Ecto neural progenitor cell (in vitro differentiated cells): ENCODE results near the gene ZC3H18.
"Not testable (repeated sequence)": the region's sequence is repeated elsewhere in the genome, so short reads cannot be mapped to it uniquely, and the experiment has no call there.

Experiments used
- DNase-seq: peaks from one replicate; pipeline ENCODE4 v3.0.0-alpha.2; 2018; ENCODE audit warnings: low spot score

Gene ZC3H18

GRCh38 chr16:88605186-88606147, 35.3 kb downstream of the ZC3H18 start:
- no peak for DNase-seq

- DNase-seq = no peak
These were observed 36.0 kb downstream of the ZC3H18 start for GRCh38 chr16:88606148-88606757.

GRCh38 chr16:88608076-88608475, 37.9 kb downstream of the ZC3H18 start:
- DNase-seq = no peak

- not testable (repeated sequence) for DNase-seq
These were observed 39.2 kb downstream of the ZC3H18 start for GRCh38 chr16:88609426-88609825.

GRCh38 chr16:88610080-88610479, 39.9 kb downstream of the ZC3H18 start:
- DNase-seq = no peak

- no peak for DNase-seq
These were observed 41.0 kb downstream of the ZC3H18 start for GRCh38 chr16:88610909-88611812.

GRCh38 chr16:88613293-88613692, 43.1 kb downstream of the ZC3H18 start:
- no peak for DNase-seq

- no peak for DNase-seq
These were observed 44.0 kb downstream of the ZC3H18 start for GRCh38 chr16:88613911-88614817.

- DNase-seq = no peak
These were observed 44.8 kb downstream of the ZC3H18 start for GRCh38 chr16:88614818-88615580.

- DNase-seq = no peak
These were observed 46.1 kb downstream of the ZC3H18 start for GRCh38 chr16:88616320-88616719.

GRCh38 chr16:88616736-88617135, 46.5 kb downstream of the ZC3H18 start:
- no peak for DNase-seq

GRCh38 chr16:88617268-88618031, 47.2 kb downstream of the ZC3H18 start:
- DNase-seq = no peak

- no peak for DNase-seq
These were observed 48.2 kb downstream of the ZC3H18 start for GRCh38 chr16:88618182-88618955.

GRCh38 chr16:88618956-88619667, 48.9 kb downstream of the ZC3H18 start:
- DNase-seq = no peak

GRCh38 chr16:88619859-88620815, 49.9 kb downstream of the ZC3H18 start:
- no peak for DNase-seq

GRCh38 chr16:88622125-88622524, 51.9 kb downstream of the ZC3H18 start:
- no peak for DNase-seq

- DNase-seq = no peak
These were observed 52.7 kb downstream of the ZC3H18 start for GRCh38 chr16:88622866-88623265.
